ENCODE results near the gene YWHAE. TPM values are rescaled to one million over a fixed set of nuclear protein-coding genes. Genes with fewer than 3 reads are reported as not detected.
"Not testable (repeated sequence)": the region's sequence is repeated elsewhere in the genome, so short reads cannot be mapped to it uniquely, and the experiment has no call there.

The YWHAE gene
- total RNA-seq, 1 experiment from 2014 or later = 1,404 TPM

DNA sequence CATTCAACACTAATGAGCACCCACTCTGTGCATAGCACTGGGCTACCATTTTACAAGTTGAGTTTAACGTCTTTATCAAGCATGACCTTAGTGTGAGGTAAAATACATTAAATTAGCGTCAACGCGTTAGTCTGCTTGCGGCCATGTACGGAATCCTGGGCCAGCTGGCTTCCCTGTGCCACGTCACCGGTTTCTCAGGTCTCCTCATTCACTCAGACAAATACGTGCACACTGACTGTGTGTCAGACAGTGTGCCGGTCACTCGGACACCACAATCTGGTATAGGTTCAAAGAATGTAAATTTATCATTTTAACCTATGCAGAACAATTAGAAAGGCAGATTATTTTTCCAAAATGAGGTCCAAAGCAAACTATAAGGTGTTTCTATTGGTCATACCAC, 21.4 kb upstream of the YWHAE start:
- peaks cover 8% of the 10 kb centered on the region for H3K4me1 ChIP-seq (ENCODE audit: insufficient read depth, low read length, poor library complexity, severe bottlenecking)
- peaks cover 47% of the 10 kb centered on the region for H3K36me3 ChIP-seq (ENCODE audit: insufficient read depth, low read length, poor library complexity, severe bottlenecking)
- no peak for TF ChIP-seq CTCF (conservative IDR thresholded peaks at IDR 0.05; ENCODE audit: low read depth, low read length)
- ChIA-PET CTCF (no interaction called here), POLR2A (ENCODE audit: low non-redundant PET) (no interaction called here)
- H3K4me3 ChIP-seq (ENCODE audit: low read depth, low read length, poor library complexity, severe bottlenecking) = no peak overlapping the region
- no peaks in the 10 kb centered on the region for H3K27me3 ChIP-seq (replicated peaks; ENCODE audit: insufficient read depth, low read depth, low read length, poor library complexity)
- H3K9me3 ChIP-seq (ENCODE audit: low read depth, low read length, poor library complexity, severe bottlenecking) = no peaks in the 10 kb centered on the region
- intact Hi-C loops (cut with micrococcal nuclease; ENCODE audit: unreplicated experiment) = no loop called here
- BruUV-seq (replicated peaks) = no TSS peak
- no peak for DNase-seq (ENCODE audit: low spot score)
- H3K27ac ChIP-seq (ENCODE audit: low read depth, low read length, poor library complexity, severe bottlenecking) = no peak overlapping the region

DNA sequence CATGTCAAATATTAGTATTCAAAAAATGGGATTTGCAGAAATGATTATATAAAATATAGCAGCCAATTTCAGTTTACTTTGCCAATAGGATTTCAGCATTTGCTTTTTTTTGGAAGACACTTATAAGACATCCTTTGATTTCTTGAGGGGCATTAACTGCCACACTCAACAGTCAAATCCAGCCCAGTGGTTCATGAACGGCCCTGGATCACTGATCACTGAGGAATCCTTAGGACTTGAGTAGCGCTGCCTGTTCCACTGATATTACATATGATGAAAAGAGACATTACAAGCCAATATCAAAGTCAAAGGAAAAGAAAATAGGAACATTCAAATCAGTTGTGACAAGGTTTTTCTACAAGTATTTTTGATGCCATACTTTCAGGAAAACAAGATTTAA, 21.0 kb upstream of the YWHAE start:
- Histone ChIP-seq H3K27me3 (replicated peaks; ENCODE audit: insufficient read depth, low read depth, low read length, poor library complexity) (no peaks in the 10 kb centered on the region), H3K4me1 (ENCODE audit: insufficient read depth, low read length, poor library complexity, severe bottlenecking) (peaks cover 8% of the 10 kb centered on the region), H3K4me3 (ENCODE audit: low read depth, low read length, poor library complexity, severe bottlenecking) (no peak overlapping the region), H3K27ac (ENCODE audit: low read depth, low read length, poor library complexity, severe bottlenecking) (no peak overlapping the region), H3K36me3 (ENCODE audit: insufficient read depth, low read length, poor library complexity, severe bottlenecking) (peaks cover 47% of the 10 kb centered on the region), H3K9me3 (ENCODE audit: low read depth, low read length, poor library complexity, severe bottlenecking) (no peaks in the 10 kb centered on the region)
- TF ChIP-seq EZH2 (IDR thresholded peaks at IDR 0.05; ENCODE audit: borderline replicate concordance, low read depth, low read length, poor library complexity, severe bottlenecking) = no peak
- TF ChIP-seq CTCF (conservative IDR thresholded peaks at IDR 0.05; ENCODE audit: low read depth, low read length) = no peak
- ChIA-PET POLR2A (ENCODE audit: low non-redundant PET) (no interaction called here), CTCF (no interaction called here)
- BruUV-seq (replicated peaks) = TSS peak; percentile 44
- intact Hi-C loops (cut with micrococcal nuclease; ENCODE audit: unreplicated experiment) = no loop called here
- DNase-seq (ENCODE audit: low spot score) = no peak

DNA sequence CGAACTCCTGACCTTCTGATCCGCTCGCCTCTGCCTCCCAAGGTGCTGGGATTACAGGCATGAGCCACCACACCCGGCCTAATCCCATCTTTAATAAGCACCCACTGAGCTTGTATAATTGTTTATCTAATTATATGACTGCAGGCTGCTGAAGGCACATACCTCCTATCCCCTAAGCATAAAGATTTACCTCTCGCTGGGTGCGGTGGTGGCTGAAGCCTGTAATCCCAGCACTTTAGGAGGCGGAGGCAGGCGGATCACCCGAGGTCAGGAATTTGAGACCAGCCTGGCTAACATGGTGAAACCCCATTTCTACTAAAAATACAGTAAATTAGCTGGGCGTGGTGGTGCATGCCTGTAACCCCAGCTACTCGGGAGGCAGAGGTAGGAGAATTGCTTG, 20.1 kb upstream of the YWHAE start:
- intact Hi-C loops (cut with micrococcal nuclease; ENCODE audit: unreplicated experiment) = no loop called here
- no peak for TF ChIP-seq CTCF (conservative IDR thresholded peaks at IDR 0.05; ENCODE audit: low read depth, low read length)
- TF ChIP-seq EZH2 (IDR thresholded peaks at IDR 0.05; ENCODE audit: borderline replicate concordance, low read depth, low read length, poor library complexity, severe bottlenecking) = no peak
- H3K9me3 ChIP-seq (ENCODE audit: low read depth, low read length, poor library complexity, severe bottlenecking) = no peaks in the 10 kb centered on the region
- POLR2A ChIA-PET (ENCODE audit: low non-redundant PET) = no interaction called here
- H3K4me1 ChIP-seq (ENCODE audit: insufficient read depth, low read length, poor library complexity, severe bottlenecking) = peaks cover 8% of the 10 kb centered on the region
- peaks cover 40% of the 10 kb centered on the region for H3K36me3 ChIP-seq (ENCODE audit: insufficient read depth, low read length, poor library complexity, severe bottlenecking)
- CTCF ChIA-PET = no interaction called here
- H3K4me3 ChIP-seq (ENCODE audit: low read depth, low read length, poor library complexity, severe bottlenecking) = no peak overlapping the region
- no TSS peak for BruUV-seq (replicated peaks)
- no peak overlapping the region for H3K27ac ChIP-seq (ENCODE audit: low read depth, low read length, poor library complexity, severe bottlenecking)
- no peaks in the 10 kb centered on the region for H3K27me3 ChIP-seq (replicated peaks; ENCODE audit: insufficient read depth, low read depth, low read length, poor library complexity)
- DNase-seq (ENCODE audit: low spot score) = no peak

DNA sequence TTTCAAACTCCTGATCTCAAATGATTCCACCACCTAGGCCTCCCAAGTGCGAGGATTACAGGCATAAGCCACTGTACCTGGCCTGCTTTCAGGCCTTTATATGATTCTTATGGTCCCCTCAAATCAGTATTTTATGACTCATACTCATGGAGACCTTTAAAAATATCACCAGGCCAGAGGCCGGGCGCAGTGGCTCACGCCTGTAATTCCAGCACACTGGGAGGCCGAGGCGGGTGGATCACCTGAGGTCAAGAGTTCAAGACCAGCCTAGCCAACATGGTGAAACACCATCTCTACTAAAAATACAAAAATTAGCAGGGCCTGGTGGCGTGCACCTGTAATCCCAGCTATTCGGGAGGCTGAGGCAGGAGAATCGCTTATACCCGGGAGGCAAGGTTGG, 18.5 kb upstream of the YWHAE start:
- DNase-seq (ENCODE audit: low spot score); intact Hi-C loops (cut with micrococcal nuclease; ENCODE audit: unreplicated experiment); H3K4me1 ChIP-seq (ENCODE audit: insufficient read depth, low read length, poor library complexity, severe bottlenecking); CTCF ChIA-PET; H3K27ac ChIP-seq (ENCODE audit: low read depth, low read length, poor library complexity, severe bottlenecking); H3K9me3 ChIP-seq (ENCODE audit: low read depth, low read length, poor library complexity, severe bottlenecking); H3K4me3 ChIP-seq (ENCODE audit: low read depth, low read length, poor library complexity, severe bottlenecking); BruUV-seq (replicated peaks); H3K27me3 ChIP-seq (replicated peaks; ENCODE audit: insufficient read depth, low read depth, low read length, poor library complexity): not testable (repeated sequence)
- POLR2A ChIA-PET (ENCODE audit: low non-redundant PET) = interaction anchor here (0.6 kb wide), 1 partner anchor 247 kb away, joined by 10 read pairs; no protein-coding TSS in a partner anchor
- H3K36me3 ChIP-seq (ENCODE audit: insufficient read depth, low read length, poor library complexity, severe bottlenecking) = peaks cover 33% of the 10 kb centered on the region

Measured in A673 (cell line).